ENCODE measurements around the gene TTC16.
A peak's percentile ranks its signal among the peaks of the same experiment; 100 is the strongest.

TTC16 gene

DNA sequence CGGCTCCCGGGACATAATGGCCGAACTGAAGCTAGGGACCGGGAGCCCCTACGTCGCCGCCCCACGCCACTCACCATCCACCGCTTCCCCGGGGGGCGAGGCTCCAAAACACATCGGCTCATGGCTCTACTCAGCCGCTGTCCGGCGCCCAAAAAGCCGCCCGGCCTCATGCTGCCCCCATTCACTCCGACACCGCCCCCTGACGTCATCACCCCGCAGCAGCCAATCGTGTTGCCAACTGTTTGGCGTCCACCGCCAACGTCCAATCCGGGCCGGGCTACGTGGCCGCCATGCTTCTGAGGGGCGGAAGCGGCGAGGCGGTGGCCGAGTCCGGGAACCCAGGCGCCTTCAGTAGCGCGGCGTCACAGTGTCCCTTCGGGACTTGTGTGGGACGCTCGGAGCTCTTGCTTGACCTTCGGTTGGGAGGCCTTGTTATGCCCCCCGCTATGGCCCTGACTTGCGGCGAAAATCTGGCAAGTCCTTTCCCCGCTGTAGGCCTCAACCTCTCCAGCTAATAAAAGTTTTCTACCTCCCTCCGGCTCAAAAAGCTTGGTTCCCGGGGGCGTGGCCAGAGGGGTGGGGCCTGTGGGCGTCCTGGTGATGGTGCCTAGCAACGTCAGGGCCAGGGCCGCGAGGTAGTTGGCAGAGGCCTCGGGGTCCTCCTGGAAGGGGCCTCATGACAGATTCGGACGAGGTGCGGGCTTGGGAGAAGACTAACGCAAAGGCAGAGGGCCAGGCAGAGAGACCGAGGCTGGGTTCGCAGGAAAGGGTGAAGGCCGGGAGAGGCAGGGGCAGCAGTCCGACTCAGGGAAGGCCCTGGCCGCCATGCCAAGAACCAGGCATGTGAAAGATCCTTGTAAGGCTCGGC lies at the start of gene TTC16, which contains the start of gene PTRH1:
TSS of gene TTC16 (plus strand) at position 610 of the 868 bp plus-strand sequence. CDS start at position 677, 67 bp downstream.
TSS of gene PTRH1 (minus strand) at position 194 of the 868 bp plus-strand sequence. CDS start at position 170, 24 bp downstream.
- DNase-seq (ENCODE audit: low read depth): peak; percentile 94

DNA sequence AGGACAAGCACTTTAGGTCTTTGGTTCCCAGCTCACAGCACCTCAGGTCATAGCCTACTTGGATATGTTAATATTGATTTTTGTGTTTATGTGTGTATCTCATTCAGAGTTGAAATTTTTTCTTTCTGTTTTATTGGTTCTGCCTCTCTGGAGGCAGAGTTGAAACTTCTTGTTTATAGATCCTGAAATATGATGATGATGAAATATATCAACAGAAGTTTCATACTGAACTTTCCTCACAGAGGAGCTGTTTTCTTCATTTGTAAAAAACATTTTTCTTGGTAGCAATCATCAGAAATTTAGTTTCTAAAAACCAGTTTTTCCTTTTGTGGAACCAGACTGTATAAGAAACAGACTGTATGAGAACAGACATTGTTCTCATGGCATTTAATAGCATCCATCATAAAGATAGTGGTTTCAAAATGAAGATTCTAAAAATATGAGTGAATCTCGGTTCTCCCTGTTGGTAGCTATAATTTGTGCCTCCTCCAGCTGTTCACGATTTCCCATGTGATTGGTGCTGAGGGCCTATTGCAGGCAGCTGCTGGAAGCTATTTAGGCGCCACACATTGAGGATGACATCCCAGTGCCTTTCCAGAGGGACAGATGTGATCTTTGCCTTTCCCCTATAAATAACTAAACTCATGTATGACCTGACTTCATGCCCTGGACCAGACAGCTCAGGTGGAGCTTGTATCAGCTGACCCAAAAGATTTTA lies 48.6 kb upstream of the TTC16 start:
- DNase-seq (ENCODE audit: low read depth): no peak

GRCh38 chr9:127667906-127668305 lies 48.0 kb upstream of the TTC16 start:
- DNase-seq (ENCODE audit: low read depth): no peak

GRCh38 chr9:127673234-127673633 lies 42.6 kb upstream of the TTC16 start:
- DNase-seq (ENCODE audit: low read depth): no peak

DNA sequence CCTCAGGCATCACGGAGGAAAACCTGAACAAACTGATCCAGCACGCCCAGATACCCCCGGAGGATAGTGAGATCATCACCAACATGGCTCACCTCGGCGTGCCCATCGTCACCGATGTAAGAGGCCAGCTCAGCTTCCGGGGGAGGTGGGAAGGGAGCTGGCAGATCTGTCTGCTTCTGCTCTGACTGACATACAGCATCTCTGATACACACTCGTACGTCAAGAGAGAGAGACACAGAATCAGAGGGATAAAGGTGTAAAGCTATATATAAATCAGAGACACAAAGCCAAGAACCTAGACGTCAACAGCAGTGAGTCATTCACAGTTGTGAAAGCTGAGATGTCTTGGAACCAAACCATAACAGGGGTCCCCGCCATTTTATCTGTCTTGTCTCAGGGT lies 39.2 kb upstream of the TTC16 start:
- DNase-seq (ENCODE audit: low read depth): no peak

DNA sequence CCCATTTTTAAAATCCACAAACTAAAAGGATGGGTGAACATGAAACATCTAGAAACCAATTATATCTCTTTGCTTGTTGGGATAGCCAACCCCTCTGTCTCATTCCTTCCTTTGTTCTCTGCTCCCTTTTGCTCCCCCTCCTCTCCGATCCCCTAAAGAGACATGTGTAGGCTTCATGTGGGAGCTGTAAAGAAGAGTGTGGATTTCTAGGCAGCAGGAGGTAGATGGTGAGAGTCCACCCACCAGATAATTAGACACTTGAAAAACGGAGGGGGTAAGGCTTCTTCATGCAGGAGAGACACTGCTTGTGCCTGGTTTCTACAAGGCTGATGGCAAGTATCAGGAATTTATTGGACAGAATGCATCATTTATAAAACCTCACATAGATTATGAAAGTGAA lies 36.4 kb upstream of the TTC16 start:
- DNase-seq (ENCODE audit: low read depth): no peak

DNA sequence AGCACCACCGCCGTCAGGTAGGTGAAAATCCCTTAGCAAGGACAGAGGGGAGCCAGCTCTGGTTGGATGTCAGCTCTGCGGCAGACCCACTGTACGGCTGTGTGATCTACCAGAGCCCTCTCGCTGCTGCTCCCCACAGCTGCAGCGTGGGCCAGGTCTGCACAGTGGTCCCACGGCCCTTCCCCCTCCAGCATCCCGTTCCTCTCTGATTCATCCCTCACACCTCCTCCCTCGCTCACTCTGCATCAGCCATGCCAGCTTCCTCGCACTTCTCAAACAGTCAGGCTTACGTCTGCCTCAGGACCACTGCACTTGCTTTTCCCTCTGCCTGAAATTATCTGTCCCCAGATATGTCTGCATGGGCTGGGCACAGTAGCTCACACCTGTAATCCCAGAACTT lies 35.7 kb upstream of the TTC16 start:
- no peak for DNase-seq (ENCODE audit: low read depth)

DNA sequence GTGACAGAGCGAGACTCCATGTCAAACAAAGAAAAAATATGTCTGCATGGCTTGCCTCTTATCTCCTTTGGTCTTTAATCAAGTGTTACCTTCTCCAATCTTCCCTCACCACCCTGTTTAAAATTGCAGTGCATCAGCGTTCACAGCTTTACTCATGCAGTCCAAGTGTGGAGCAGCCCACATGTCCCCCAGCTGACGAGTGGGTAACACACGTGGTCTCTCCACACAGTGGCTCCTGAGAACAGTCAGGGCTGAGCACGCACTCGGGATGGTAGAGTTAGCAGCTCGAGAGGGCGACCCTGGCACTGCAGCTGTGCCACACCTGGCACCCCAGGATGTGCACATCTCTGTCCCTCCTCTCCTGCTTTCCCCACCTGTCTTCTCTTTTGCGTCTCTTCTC lies 35.0 kb upstream of the TTC16 start:
- DNase-seq (ENCODE audit: low read depth): no peak

DNA sequence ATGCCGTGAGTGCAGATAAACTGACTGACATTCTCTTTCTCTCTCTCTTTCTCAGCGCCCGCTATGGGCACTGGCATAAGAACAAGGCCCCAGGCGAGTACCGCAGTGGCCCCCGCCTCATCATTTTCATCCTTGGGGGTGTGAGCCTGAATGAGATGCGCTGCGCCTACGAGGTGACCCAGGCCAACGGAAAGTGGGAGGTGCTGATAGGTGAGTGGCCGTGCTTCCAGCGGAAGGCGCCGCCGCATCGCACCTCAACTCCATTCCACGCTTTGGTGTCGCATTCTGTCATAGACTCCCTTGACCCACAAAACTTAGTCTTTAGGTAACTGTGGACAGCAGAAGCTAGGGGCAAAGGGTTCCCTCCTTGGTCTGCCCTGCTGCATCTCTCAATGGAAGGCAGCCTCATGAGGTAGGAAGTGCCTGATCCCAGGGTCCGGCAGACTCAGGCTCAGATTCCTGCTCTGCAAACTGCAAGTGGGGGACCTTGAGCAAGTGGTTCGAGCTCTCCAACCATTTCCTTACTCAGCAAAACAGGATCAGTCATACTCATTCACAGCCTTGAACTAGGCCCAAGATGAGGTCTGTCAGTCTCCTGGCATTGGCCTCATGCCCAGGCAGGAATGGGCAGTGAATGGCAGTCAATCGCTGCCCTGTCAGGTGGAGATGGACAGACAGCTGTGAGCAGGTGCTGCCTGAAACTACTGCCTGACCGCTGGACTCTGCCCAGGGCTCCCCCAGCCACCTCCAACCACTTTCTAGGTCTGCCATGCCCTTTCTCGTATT lies 33.3 kb upstream of the TTC16 start:
- no peak for DNase-seq (ENCODE audit: low read depth)

DNA sequence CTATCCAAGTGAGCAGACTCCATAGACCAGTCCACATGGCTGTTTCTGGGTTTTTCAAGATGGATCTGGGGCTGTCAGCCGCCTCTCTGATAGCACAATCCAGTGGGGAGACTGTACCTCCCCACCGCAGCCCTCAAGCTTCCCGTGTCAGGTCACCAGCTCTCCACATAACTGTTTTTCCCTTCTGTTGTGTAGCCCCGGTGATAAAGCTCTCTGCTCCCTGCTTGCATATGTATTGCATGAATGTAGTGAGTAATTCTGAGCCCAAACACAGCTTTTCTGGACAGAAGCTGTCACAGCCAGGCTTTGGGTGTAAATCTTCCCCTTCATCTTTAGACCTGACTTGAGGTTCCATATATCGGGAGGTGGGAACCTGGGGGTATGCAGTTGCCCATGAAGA lies 32.2 kb upstream of the TTC16 start:
- no peak for DNase-seq (ENCODE audit: low read depth)

- peak; percentile 24 for DNase-seq (ENCODE audit: low read depth)
Observed at GRCh38 chr9:127684576-127684975, 31.3 kb upstream of the TTC16 start.

DNA sequence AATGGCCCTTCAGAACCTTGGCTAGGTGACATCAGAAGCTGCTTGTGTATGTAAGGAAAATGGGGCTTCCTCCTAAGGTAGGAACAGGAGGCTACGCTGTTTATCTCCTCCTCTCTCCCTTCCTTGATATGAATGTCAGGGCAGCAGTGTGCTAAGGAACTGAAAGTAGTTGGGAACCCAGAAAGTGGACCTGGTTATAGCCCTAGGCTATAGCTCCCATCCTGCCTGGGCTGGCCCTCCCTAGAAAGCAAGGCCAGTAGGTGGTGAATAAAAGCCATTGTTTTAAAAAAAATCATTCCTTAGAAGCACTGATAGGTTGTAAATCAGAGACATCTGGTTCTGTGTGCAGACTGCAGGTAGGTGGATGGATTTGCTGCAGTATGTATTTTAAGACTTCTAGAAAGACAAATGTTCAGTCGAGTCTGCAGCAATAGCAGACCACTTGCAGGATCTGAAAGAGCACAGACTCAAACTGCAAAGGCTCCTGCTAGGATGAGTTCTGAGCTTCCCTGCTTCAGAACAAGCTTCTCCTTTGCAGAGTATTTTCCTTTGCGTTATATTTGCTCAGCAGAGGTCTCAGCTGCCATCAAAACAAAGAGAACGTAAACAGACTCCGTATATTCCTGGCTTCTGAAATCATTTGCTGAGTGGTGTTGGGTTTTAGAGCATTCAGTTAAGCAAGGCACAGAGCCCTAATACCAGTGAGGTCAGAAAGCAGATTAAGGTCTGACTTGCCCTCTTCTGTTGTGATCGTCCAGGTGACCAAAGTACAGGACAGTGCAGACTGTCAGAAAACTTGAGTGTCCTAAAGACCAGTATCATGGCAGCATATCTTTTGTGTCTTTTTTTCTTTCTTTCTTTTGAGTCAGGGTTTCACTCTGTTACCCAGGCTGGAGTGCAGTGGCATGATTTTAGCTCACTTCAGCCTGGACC lies 29.2 kb upstream of the TTC16 start:
- DNase-seq (ENCODE audit: low read depth): no peak

DNA sequence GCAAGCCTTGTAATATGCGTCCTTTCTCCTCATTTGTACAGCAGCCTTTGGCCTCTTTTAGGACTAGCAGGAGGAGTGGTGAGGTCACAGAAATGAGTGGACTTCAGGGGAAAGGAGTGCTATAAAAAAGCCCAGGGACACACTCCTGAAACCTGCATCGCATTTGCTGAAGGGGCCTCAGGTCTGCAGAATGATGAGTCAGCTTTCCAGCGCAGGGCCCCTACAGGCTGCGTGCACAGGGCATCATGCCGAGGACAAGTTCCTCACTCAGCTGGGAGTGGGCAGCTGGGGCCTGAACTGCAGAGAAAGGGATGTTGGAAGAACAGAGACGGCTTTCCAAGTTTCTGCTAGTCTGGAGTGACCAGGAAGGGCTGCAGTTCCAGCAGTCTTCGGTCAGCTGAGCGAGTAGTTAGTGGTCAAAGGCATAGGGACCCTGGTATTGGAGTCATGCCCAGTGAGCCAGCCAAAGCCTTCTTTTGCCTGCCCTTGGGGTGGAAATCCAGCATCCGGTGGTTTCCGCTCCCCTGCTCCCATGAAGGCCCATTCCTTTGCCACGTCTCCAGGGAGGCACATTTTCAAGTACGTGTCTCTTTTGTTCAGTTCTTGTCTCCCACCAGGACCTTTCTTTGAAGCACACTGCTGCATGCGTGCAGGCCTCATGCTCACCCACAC lies 26.4 kb upstream of the TTC16 start:
- no peak for DNase-seq (ENCODE audit: low read depth)

- DNase-seq (ENCODE audit: low read depth): no peak
Observed at GRCh38 chr9:127690735-127691134, 25.1 kb upstream of the TTC16 start.

DNA sequence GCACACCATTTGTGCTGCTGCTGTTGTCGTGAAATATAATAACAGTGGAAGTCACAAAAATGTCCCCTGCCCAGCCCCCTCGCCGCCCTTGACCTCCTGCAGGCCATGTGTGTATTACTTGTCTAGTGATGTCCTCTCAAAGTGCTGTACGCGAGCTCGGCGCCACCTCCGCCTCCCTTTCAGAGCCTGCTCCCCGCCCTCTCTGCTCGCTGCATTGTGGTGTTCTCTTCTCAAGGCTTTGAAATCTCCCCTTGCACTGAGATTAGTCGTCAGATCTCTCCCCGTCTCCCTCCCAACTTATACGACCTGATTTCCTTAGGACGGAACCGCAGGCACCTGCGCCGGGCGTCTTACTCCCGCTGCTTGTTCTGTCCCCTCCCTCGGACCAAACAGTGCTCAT lies 23.8 kb upstream of the TTC16 start:
- DNase-seq (ENCODE audit: low read depth): no peak

- DNase-seq (ENCODE audit: low read depth): no peak
Observed at GRCh38 chr9:127693143-127693542, 22.7 kb upstream of the TTC16 start.

- no peak for DNase-seq (ENCODE audit: low read depth)
Observed at GRCh38 chr9:127693697-127694096, 22.2 kb upstream of the TTC16 start.

DNA sequence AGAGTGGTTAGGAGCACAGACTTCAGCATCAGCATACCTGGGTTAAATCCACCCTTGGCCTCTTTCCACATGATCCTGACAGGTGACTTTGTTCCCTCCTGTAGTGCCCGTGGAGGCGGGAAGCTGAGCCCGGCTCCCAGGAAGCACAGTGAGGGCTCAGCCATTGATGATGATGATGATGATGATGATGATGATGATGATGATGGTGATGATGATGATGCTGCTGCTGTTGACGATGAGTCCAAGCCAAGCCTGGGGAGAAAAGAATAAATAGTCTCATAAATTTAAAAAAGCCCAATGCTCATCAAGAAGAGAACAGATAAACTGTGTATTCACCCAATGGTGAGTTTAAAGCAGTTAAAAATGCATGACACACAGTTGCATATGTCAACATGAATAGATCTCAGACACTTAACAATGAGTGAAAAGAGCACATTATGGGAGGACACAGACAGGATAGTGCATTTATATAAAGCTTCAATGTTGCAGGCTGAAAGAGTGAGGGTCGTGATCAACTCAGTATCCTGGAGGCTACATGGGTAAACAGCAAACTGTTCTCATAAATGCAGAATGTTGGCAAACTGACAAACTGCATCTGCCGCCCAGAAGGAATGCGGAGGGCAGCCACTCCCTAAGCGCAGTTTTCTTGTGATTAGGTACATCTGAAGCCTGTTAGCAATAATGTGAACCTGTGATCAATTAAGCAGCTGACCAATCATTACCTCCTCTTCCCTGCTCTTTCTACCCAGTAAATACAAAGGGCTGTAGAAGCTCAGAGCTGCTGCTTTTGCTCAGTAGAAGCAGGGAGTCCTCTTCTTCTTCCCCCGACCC lies 20.8 kb upstream of the TTC16 start:
- DNase-seq (ENCODE audit: low read depth): peak; percentile 68

DNA sequence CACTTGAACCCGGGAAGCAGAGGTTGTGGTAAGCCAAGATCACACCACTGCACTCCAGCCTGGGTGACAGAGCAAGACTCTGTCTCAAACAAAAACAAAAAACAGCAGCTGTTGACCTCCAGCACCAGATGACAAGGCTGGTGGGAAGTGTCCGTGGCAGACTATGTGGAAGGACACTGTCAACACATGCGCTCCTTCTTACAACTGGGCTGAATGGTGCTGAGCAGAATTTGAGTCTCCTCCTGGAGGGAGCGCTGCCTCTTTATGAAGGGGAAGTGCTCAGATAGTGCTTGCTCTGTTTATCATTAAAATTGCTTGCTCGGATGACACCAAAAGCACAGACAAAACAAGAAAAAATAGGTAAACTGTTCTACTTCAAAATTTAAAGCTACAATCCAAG lies 18.3 kb upstream of the TTC16 start:
- no peak for DNase-seq (ENCODE audit: low read depth)

- no peak for DNase-seq (ENCODE audit: low read depth)
Observed at GRCh38 chr9:127698386-127698785, 17.5 kb upstream of the TTC16 start.
